ENCODE data around the gene TAF4B. TPM values are rescaled to one million over a fixed set of nuclear protein-coding genes. Genes with fewer than 3 reads are reported as not detected.
"Not testable (repeated sequence)": the region's sequence is repeated elsewhere in the genome, so short reads cannot be mapped to it uniquely, and the experiment has no call there.

Gene TAF4B
- total and polyA plus RNA-seq, 9 donors: 1.9 to 2.9 (median 2.3) TPM

GRCh38 chr18:26367425-26367824, 141.2 kb downstream of the TAF4B start:
- no CpG with 5 or more reads among the region's 1 CpG for WGBS (ENCODE audit: insufficient coverage)
- Histone ChIP-seq H3K4me3 (ENCODE audit: low read length) (no peak overlapping the region), H3K36me3 (ENCODE audit: control insufficient read depth, insufficient read depth, low read length) (no peaks in the 10 kb centered on the region), H3K27ac (ENCODE audit: low read length) (no peak overlapping the region), H3K9me3 (replicated peaks; ENCODE audit: control insufficient read depth, low read depth, low read length) (no peaks in the 10 kb centered on the region), H3K4me1 (ENCODE audit: control insufficient read depth, insufficient read depth, low read length) (no peaks in the 10 kb centered on the region), H3K27me3 (ENCODE audit: control insufficient read depth, insufficient read depth, low read length) (no peaks in the 10 kb centered on the region)
- DNase-seq: no peak

GRCh38 chr18:26370037-26370436, 143.8 kb downstream of the TAF4B start:
- Histone ChIP-seq H3K36me3 (ENCODE audit: control insufficient read depth, insufficient read depth, low read length) (no peaks in the 10 kb centered on the region), H3K27me3 (ENCODE audit: control insufficient read depth, insufficient read depth, low read length) (no peaks in the 10 kb centered on the region), H3K4me3 (ENCODE audit: low read length) (no peak overlapping the region), H3K4me1 (ENCODE audit: control insufficient read depth, insufficient read depth, low read length) (no peaks in the 10 kb centered on the region), H3K9me3 (replicated peaks; ENCODE audit: control insufficient read depth, low read depth, low read length) (no peaks in the 10 kb centered on the region), H3K27ac (ENCODE audit: low read length) (no peak overlapping the region)
- 80% methylated on average over 1 of the region's 1 CpG for WGBS (ENCODE audit: insufficient coverage)
- no peak for DNase-seq

- Histone ChIP-seq H3K36me3 (ENCODE audit: control insufficient read depth, insufficient read depth, low read length) (no peaks in the 10 kb centered on the region), H3K27ac (ENCODE audit: low read length) (no peak overlapping the region), H3K4me3 (ENCODE audit: low read length) (no peak overlapping the region), H3K27me3 (ENCODE audit: control insufficient read depth, insufficient read depth, low read length) (no peaks in the 10 kb centered on the region), H3K4me1 (ENCODE audit: control insufficient read depth, insufficient read depth, low read length) (no peaks in the 10 kb centered on the region), H3K9me3 (replicated peaks; ENCODE audit: control insufficient read depth, low read depth, low read length) (no peaks in the 10 kb centered on the region)
- DNase-seq: no peak
- no CpG with 5 or more reads among the region's 1 CpG for WGBS (ENCODE audit: insufficient coverage)
Measured at GRCh38 chr18:26376105-26376504, 149.9 kb downstream of the TAF4B start.

GRCh38 chr18:26378701-26379100, 152.5 kb downstream of the TAF4B start:
- Histone ChIP-seq H3K4me3 (ENCODE audit: low read length) (no peak overlapping the region), H3K9me3 (replicated peaks; ENCODE audit: control insufficient read depth, low read depth, low read length) (no peaks in the 10 kb centered on the region), H3K27ac (ENCODE audit: low read length) (no peak overlapping the region), H3K27me3 (ENCODE audit: control insufficient read depth, insufficient read depth, low read length) (no peaks in the 10 kb centered on the region), H3K36me3 (ENCODE audit: control insufficient read depth, insufficient read depth, low read length) (no peaks in the 10 kb centered on the region), H3K4me1 (ENCODE audit: control insufficient read depth, insufficient read depth, low read length) (no peaks in the 10 kb centered on the region)
- no peak for DNase-seq

- not testable (repeated sequence) for H3K27ac ChIP-seq (ENCODE audit: low read length); DNase-seq; H3K27me3 ChIP-seq (ENCODE audit: control insufficient read depth, insufficient read depth, low read length); H3K9me3 ChIP-seq (replicated peaks; ENCODE audit: control insufficient read depth, low read depth, low read length); H3K4me1 ChIP-seq (ENCODE audit: control insufficient read depth, insufficient read depth, low read length); H3K36me3 ChIP-seq (ENCODE audit: control insufficient read depth, insufficient read depth, low read length); H3K4me3 ChIP-seq (ENCODE audit: low read length)
- whole genome bisulfite sequencing (ENCODE audit: insufficient coverage): 80% methylated on average over 1 of the region's 8 CpGs
Measured at GRCh38 chr18:26381555-26381954, 155.3 kb downstream of the TAF4B start.

GRCh38 chr18:26383454-26384270, 157.4 kb downstream of the TAF4B start:
- Histone ChIP-seq H3K27me3 (ENCODE audit: control insufficient read depth, insufficient read depth, low read length) (no peaks in the 10 kb centered on the region), H3K36me3 (ENCODE audit: control insufficient read depth, insufficient read depth, low read length) (no peaks in the 10 kb centered on the region), H3K4me1 (ENCODE audit: control insufficient read depth, insufficient read depth, low read length) (no peaks in the 10 kb centered on the region), H3K9me3 (replicated peaks; ENCODE audit: control insufficient read depth, low read depth, low read length) (no peaks in the 10 kb centered on the region), H3K4me3 (ENCODE audit: low read length) (no peak overlapping the region), H3K27ac (ENCODE audit: low read length) (no peak overlapping the region)
- no CpG with 5 or more reads among the region's 2 CpGs for WGBS (ENCODE audit: insufficient coverage)
- peak; percentile 64 for DNase-seq

- H3K4me1 ChIP-seq (ENCODE audit: control insufficient read depth, insufficient read depth, low read length): no peaks in the 10 kb centered on the region
- no peak overlapping the region for H3K27ac ChIP-seq (ENCODE audit: low read length)
- DNase-seq: peak; percentile 75
- no peaks in the 10 kb centered on the region for H3K27me3 ChIP-seq (ENCODE audit: control insufficient read depth, insufficient read depth, low read length)
- H3K36me3 ChIP-seq (ENCODE audit: control insufficient read depth, insufficient read depth, low read length): no peaks in the 10 kb centered on the region
- no peaks in the 10 kb centered on the region for H3K9me3 ChIP-seq (replicated peaks; ENCODE audit: control insufficient read depth, low read depth, low read length)
- H3K4me3 ChIP-seq (ENCODE audit: low read length): no peak overlapping the region
Measured at GRCh38 chr18:26386002-26386401, 159.8 kb downstream of the TAF4B start.

GRCh38 chr18:26386441-26386840, 160.2 kb downstream of the TAF4B start:
- Histone ChIP-seq H3K4me1 (ENCODE audit: control insufficient read depth, insufficient read depth, low read length) (no peaks in the 10 kb centered on the region), H3K27ac (ENCODE audit: low read length) (no peak overlapping the region), H3K4me3 (ENCODE audit: low read length) (no peak overlapping the region), H3K36me3 (ENCODE audit: control insufficient read depth, insufficient read depth, low read length) (no peaks in the 10 kb centered on the region), H3K27me3 (ENCODE audit: control insufficient read depth, insufficient read depth, low read length) (no peaks in the 10 kb centered on the region), H3K9me3 (replicated peaks; ENCODE audit: control insufficient read depth, low read depth, low read length) (no peaks in the 10 kb centered on the region)
- no peak for DNase-seq
- WGBS (ENCODE audit: insufficient coverage): no CpG with 5 or more reads among the region's 2 CpGs

GRCh38 chr18:26394047-26394654, 167.9 kb downstream of the TAF4B start:
- Histone ChIP-seq H3K9me3 (replicated peaks; ENCODE audit: control insufficient read depth, low read depth, low read length) (no peaks in the 10 kb centered on the region), H3K27ac (ENCODE audit: low read length) (no peak overlapping the region), H3K36me3 (ENCODE audit: control insufficient read depth, insufficient read depth, low read length) (no peaks in the 10 kb centered on the region), H3K27me3 (ENCODE audit: control insufficient read depth, insufficient read depth, low read length) (no peaks in the 10 kb centered on the region), H3K4me3 (ENCODE audit: low read length) (no peak overlapping the region), H3K4me1 (ENCODE audit: control insufficient read depth, insufficient read depth, low read length) (no peaks in the 10 kb centered on the region)
- no peak for DNase-seq
- WGBS (ENCODE audit: insufficient coverage): no CpG with 5 or more reads among the region's 5 CpGs

GRCh38 chr18:26397019-26397418, 170.8 kb downstream of the TAF4B start:
- Histone ChIP-seq H3K36me3 (ENCODE audit: control insufficient read depth, insufficient read depth, low read length) (no peaks in the 10 kb centered on the region), H3K4me1 (ENCODE audit: control insufficient read depth, insufficient read depth, low read length) (no peaks in the 10 kb centered on the region), H3K27ac (ENCODE audit: low read length) (no peak overlapping the region), H3K4me3 (ENCODE audit: low read length) (no peak overlapping the region), H3K27me3 (ENCODE audit: control insufficient read depth, insufficient read depth, low read length) (no peaks in the 10 kb centered on the region), H3K9me3 (replicated peaks; ENCODE audit: control insufficient read depth, low read depth, low read length) (no peaks in the 10 kb centered on the region)
- no peak for DNase-seq
- 13% methylated on average over 1 of the region's 4 CpGs for WGBS (ENCODE audit: insufficient coverage)

All from muscle of leg (tissue), 11 donors.